Common myeloid progenitor, CD34-positive (primary cell): ENCODE measurements around the gene PLCL1.

ENCODE experiments used
- CTCF ChIA-PET: fragments of 350-600 bp; sonication (Branson Sonifier 250); formaldehyde crosslinking; loops from one replicate; lab custom pipeline; 2021; ENCODE audit warnings: antibody characterized with exemption; lab: Charles Lee
- POLR2A ChIA-PET: fragments of 350-600 bp; sonication (Branson Sonifier 250); formaldehyde crosslinking; loops from one replicate; lab custom pipeline; 2021; ENCODE audit warnings: antibody characterized with exemption; lab: Charles Lee
- DNase-seq, 3 donors: peaks; one replicate each; pipeline versions ENCODE4 v3.0.0 to v3.0.0-alpha.2; 2013
- H3K27ac ChIP-seq, 2 experiments: 1 replicate in 1 of 2; 2 replicates in 1 of 2; pipeline ENCODE4 v1.7.0; 2013; ENCODE audit warnings: inconsistent platforms in 2 of 2, low read length in 2 of 2, mild to moderate bottlenecking in 2 of 2, low read depth in 1 of 2, moderate library complexity in 1 of 2; ENCODE audit not compliant: severe bottlenecking in 2 of 2, insufficient read depth in 1 of 2, poor library complexity in 1 of 2
- H3K27me3 ChIP-seq, 5 experiments: replicated peaks in 2 of 5; 1 replicate in 3 of 5; 2 replicates in 2 of 5; pipeline versions ENCODE4 v1.6.1 to v1.7.0; 2013; ENCODE audit warnings: low read length in 4 of 5, mild to moderate bottlenecking in 2 of 5, moderate library complexity in 2 of 5, inconsistent platforms in 1 of 5; ENCODE audit not compliant: insufficient read depth in 5 of 5, control insufficient read depth in 4 of 5
- H3K36me3 ChIP-seq, 4 experiments: 1 replicate in 2 of 4; 2 replicates in 2 of 4; pipeline versions ENCODE4 v1.6.1 to v1.7.0; 2013; ENCODE audit warnings: low read length in 3 of 4, control low read depth in 1 of 4, mild to moderate bottlenecking in 1 of 4; ENCODE audit not compliant: control insufficient read depth in 4 of 4, insufficient read depth in 4 of 4
- H3K4me1 ChIP-seq, 4 experiments: 1 replicate in 3 of 4; 2 replicates in 1 of 4; pipeline versions ENCODE4 v1.6.1 to v1.7.1; 2013; ENCODE audit warnings: low read length in 3 of 4, mild to moderate bottlenecking in 3 of 4, control low read depth in 1 of 4, inconsistent platforms in 1 of 4, moderate library complexity in 1 of 4; ENCODE audit not compliant: control insufficient read depth in 4 of 4, insufficient read depth in 4 of 4; ENCODE audit errors: control extremely low read depth in 1 of 4
- H3K4me3 ChIP-seq, 7 experiments: 1 replicate in 4 of 7; 2 replicates in 3 of 7; pipeline versions ENCODE4 v1.5.1 to v1.7.0; 2013; ENCODE audit warnings: mild to moderate bottlenecking in 7 of 7, low read length in 6 of 7, moderate library complexity in 6 of 7, inconsistent platforms in 2 of 7, low read depth in 2 of 7, control low read depth in 1 of 7; ENCODE audit not compliant: insufficient read depth in 4 of 7, control insufficient read depth in 1 of 7; ENCODE audit errors: extremely low read depth in 1 of 7
- H3K9me3 ChIP-seq, 5 experiments: 1 replicate in 4 of 5; 2 replicates in 1 of 5; pipeline versions ENCODE4 v1.6.1 to v1.7.1; 2013; ENCODE audit warnings: low read length in 4 of 5, mild to moderate bottlenecking in 2 of 5, inconsistent platforms in 1 of 5, low read depth in 1 of 5, moderate library complexity in 1 of 5; ENCODE audit not compliant: control insufficient read depth in 4 of 5, insufficient read depth in 2 of 5; ENCODE audit errors: control extremely low read depth in 1 of 5
- WGBS: methylation state at CpG from one replicate; pipeline ENCODE4 v1.1.5; 2013; ENCODE audit not compliant: insufficient coverage; 5-methylcytosine and 5-hydroxymethylcytosine counted together

Gene PLCL1

DNA sequence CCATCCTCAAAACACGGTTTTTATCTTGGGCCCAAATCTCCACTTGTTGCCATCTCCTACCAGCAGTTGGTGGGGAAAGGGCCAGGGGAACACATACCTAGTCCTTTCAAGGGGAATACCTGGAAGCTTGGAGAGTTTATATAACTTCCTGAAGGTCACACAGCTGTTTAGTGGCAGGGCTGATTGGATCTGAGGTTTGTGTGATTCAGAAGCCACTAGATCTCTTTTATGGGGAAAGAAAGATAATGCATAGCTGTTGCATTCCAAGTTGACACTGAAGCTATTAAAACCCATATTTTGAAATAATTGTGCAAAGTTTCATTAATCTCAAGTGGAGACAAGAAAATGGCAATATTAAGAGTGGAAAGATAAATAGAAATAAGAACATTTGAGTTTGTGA lies 134.2 kb downstream of the PLCL1 start:
- WGBS, result 100% methylated on average over 1 of the region's 1 CpG
- H3K36me3 ChIP-seq, result no peaks in the 10 kb centered on the region
- H3K27ac ChIP-seq, result no peak overlapping the region
- POLR2A ChIA-PET, result no interaction called here
- no peaks in the 10 kb centered on the region for H3K9me3 ChIP-seq
- H3K4me1 ChIP-seq, result no peaks in the 10 kb centered on the region
- peaks cover 0 to 2% (median 0%) of the 10 kb centered on the region in 5 experiments for H3K27me3 ChIP-seq
- H3K4me3 ChIP-seq, result no peak overlapping the region
- DNase-seq, result no peak
- CTCF ChIA-PET, result interaction anchor here (0.5 kb wide), 1 partner anchor 26 kb away, joined by 3 read pairs; no protein-coding TSS in a partner anchor

DNA sequence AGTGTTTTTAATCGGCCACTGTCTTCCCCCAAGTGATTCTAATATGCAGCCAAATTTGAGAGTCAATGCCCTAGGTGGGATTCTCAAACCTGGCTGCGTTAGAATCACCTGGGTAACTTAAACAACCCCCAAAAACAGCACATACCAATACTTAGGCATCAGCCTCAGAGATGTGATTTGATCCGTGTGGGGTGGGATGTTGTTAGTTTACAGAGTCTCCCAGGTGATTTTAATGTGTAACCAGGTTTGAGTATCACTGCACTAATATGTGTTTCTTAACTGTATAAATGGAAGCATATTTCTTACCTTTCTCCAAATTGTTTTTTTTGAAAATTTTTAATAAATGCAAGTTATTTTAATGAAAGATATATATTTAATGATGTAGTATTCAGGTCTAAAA lies 135.4 kb downstream of the PLCL1 start:
- WGBS, result 86% methylated on average over 1 of the region's 3 CpGs
- H3K4me1 ChIP-seq, result no peaks in the 10 kb centered on the region
- H3K27me3 ChIP-seq, result peaks cover 0 to 2% (median 0%) of the 10 kb centered on the region in 5 experiments
- POLR2A ChIA-PET, result no interaction called here
- H3K27ac ChIP-seq, result no peak overlapping the region
- H3K9me3 ChIP-seq, result peaks cover 0 to 3% (median 0%) of the 10 kb centered on the region in 5 experiments
- no peaks in the 10 kb centered on the region for H3K36me3 ChIP-seq
- no peak overlapping the region for H3K4me3 ChIP-seq
- DNase-seq, result no peak
- CTCF ChIA-PET, result no interaction called here

GRCh38 chr2:197940382-197940781 lies 136.0 kb downstream of the PLCL1 start:
- ChIA-PET POLR2A (no interaction called here), CTCF (no interaction called here)
- no peak for DNase-seq
- no peak overlapping the region for H3K4me3 ChIP-seq
- no CpG with 5 or more reads among the region's 1 CpG for WGBS
- no peak overlapping the region for H3K27ac ChIP-seq
- no peaks in the 10 kb centered on the region for H3K36me3 ChIP-seq
- H3K4me1 ChIP-seq, result no peaks in the 10 kb centered on the region
- peaks cover 0 to 3% (median 0%) of the 10 kb centered on the region in 5 experiments for H3K9me3 ChIP-seq
- peaks cover 0 to 4% (median 0%) of the 10 kb centered on the region in 5 experiments for H3K27me3 ChIP-seq

GRCh38 chr2:197941715-197942114 lies 137.3 kb downstream of the PLCL1 start:
- Histone ChIP-seq H3K27me3 (peaks cover 0 to 3% (median 0%) of the 10 kb centered on the region in 5 experiments), H3K27ac (no peak overlapping the region), H3K9me3 (peaks cover 0 to 3% (median 0%) of the 10 kb centered on the region in 5 experiments), H3K4me1 (no peaks in the 10 kb centered on the region), H3K36me3 (no peaks in the 10 kb centered on the region), H3K4me3 (no peak overlapping the region)
- DNase-seq, result no peak
- POLR2A ChIA-PET, result no interaction called here
- 100% methylated on average over 1 of the region's 1 CpG for WGBS
- CTCF ChIA-PET, result interaction anchor here (0.7 kb wide), 1 partner anchor 395 kb away, joined by 3 read pairs; no protein-coding TSS in a partner anchor

DNA sequence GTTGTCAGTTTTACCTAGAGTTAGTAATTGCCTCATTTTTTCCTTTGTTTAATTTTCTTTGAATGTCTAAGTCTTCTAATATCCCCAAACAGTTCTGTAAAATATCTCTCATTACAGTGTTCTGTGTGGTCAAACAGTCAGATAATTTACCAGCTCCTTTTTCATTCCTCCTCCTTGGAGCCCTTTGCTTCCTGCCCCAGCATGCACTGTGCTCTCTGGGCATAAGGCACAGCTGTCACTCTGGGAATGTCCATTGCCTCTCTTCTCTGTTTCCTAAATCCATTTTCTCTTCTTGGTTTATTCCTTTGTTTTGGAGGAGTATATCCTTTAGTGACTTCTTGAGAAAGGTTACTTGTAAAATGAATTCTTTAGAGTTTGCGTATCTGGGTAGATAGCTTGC lies 139.3 kb downstream of the PLCL1 start:
- Histone ChIP-seq H3K4me3 (no peak overlapping the region), H3K9me3 (peaks cover 0 to 3% (median 0%) of the 10 kb centered on the region in 5 experiments), H3K27me3 (peaks cover 0 to 2% (median 0%) of the 10 kb centered on the region in 5 experiments), H3K36me3 (no peaks in the 10 kb centered on the region), H3K27ac (no peak overlapping the region), H3K4me1 (no peaks in the 10 kb centered on the region)
- no peak for DNase-seq
- ChIA-PET POLR2A (no interaction called here), CTCF (no interaction called here)
- WGBS, result no CpG with 5 or more reads among the region's 1 CpG

GRCh38 chr2:197944416-197945096 lies 140.2 kb downstream of the PLCL1 start:
- Histone ChIP-seq H3K27ac (no peak overlapping the region), H3K27me3 (peaks cover 0 to 4% (median 0%) of the 10 kb centered on the region in 5 experiments), H3K4me3 (no peak overlapping the region), H3K9me3 (peaks cover 0 to 3% (median 0%) of the 10 kb centered on the region in 5 experiments), H3K36me3 (no peaks in the 10 kb centered on the region), H3K4me1 (no peaks in the 10 kb centered on the region)
- WGBS, result 52% methylated on average over 2 of the region's 2 CpGs
- no peak for DNase-seq
- CTCF ChIA-PET, result no interaction called here
- POLR2A ChIA-PET, result no interaction called here

DNA sequence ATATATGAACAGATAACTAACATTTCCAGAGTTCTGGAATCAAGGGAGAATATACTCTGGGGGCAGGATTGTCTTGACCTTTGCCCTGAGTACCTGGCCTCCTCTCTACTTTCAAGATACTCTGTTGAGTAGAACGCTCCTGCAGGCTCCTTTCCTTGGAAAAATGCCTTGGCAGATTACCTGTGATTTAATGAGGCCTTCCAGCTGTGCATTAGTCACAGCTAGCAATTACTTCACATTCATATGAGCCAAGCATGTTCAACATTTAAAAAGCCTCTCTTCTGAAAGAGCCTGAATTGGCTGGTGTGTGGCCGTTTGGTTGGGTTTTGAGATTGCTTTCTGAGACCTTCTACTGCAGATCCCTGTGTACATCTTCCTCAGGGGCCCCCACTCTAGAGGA lies 142.2 kb downstream of the PLCL1 start:
- CTCF ChIA-PET, result interaction anchor here (0.6 kb wide), 1 partner anchor 116 kb away, joined by 3 read pairs; no protein-coding TSS in a partner anchor
- H3K27me3 ChIP-seq, result peaks cover 0 to 9% (median 1%) of the 10 kb centered on the region in 5 experiments
- H3K9me3 ChIP-seq, result peaks cover 0 to 3% (median 0%) of the 10 kb centered on the region in 5 experiments
- no peaks in the 10 kb centered on the region for H3K4me1 ChIP-seq
- no peak for DNase-seq
- 100% methylated on average over 1 of the region's 2 CpGs for WGBS
- no peak overlapping the region for H3K4me3 ChIP-seq
- H3K36me3 ChIP-seq, result no peaks in the 10 kb centered on the region
- H3K27ac ChIP-seq, result no peak overlapping the region
- POLR2A ChIA-PET, result no interaction called here
